Activated naive CD8-positive, alpha-beta T cell treated with anti-CD3 and anti-CD28 coated beads, Interleukin-2, amount 50 U/mL, for 16 hours (primary cell): ENCODE data around the gene THADA.
"Not testable (repeated sequence)": the region's sequence is repeated elsewhere in the genome, so short reads cannot be mapped to it uniquely, and the experiment has no call there.

ENCODE experiments used
- DNase-seq: peaks from one replicate; pipeline ENCODE4 v3.0.0-alpha.2; 2020; ENCODE audit warnings: low read depth, low spot score

Gene THADA, protein sequence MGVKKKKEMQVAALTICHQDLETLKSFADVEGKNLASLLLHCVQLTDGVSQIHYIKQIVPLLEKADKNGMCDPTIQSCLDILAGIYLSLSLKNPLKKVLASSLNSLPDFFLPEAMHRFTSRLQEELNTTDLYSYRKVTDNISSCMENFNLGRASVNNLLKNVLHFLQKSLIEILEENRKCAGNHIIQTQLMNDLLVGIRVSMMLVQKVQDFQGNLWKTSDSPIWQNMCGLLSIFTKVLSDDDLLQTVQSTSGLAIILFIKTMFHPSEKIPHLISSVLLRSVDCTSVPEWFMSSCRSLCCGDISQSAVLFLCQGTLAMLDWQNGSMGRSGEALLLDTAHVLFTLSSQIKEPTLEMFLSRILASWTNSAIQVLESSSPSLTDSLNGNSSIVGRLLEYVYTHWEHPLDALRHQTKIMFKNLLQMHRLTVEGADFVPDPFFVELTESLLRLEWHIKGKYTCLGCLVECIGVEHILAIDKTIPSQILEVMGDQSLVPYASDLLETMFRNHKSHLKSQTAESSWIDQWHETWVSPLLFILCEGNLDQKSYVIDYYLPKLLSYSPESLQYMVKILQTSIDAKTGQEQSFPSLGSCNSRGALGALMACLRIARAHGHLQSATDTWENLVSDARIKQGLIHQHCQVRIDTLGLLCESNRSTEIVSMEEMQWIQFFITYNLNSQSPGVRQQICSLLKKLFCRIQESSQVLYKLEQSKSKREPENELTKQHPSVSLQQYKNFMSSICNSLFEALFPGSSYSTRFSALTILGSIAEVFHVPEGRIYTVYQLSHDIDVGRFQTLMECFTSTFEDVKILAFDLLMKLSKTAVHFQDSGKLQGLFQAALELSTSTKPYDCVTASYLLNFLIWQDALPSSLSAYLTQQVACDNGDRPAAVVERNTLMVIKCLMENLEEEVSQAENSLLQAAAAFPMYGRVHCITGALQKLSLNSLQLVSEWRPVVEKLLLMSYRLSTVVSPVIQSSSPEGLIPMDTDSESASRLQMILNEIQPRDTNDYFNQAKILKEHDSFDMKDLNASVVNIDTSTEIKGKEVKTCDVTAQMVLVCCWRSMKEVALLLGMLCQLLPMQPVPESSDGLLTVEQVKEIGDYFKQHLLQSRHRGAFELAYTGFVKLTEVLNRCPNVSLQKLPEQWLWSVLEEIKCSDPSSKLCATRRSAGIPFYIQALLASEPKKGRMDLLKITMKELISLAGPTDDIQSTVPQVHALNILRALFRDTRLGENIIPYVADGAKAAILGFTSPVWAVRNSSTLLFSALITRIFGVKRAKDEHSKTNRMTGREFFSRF (N-terminal part only)

DNA sequence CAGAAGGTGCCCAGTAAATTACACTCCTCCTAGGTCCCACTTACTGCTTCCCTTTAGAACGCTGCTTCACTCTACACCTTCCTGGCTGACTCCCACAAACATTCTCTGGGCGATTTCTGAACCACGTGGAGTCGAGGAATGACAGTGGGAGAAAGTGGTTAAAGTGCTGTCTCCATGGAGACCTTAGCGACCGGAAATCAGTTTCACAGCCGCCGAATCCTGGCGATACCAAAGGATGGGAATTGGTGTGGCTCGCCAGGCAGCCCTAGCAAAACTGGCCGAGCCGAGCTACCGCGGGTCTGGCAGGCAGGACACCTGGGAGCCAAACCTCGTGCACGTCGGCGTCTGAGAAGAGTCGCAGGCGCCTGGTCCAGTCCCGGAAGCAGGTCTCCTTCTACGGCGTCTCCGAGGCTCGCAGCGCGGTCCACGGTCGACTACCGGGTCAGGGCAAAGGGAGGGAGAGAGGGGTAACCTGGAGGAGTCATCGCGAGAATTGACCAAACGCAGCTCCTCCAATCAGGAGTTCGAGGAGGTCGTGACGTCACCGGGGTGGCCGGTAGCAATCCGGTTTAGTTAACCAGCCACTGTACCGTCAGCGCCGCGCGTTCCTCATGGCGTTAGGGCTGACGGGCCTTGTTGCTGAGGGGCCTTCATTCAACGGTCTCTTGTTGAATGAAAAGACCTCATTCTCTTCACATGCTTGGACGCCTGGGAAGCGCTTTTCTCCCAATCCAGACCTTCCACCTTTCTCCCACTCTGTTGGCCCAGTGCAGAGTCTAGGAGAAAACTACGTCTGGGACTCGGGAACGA lies at the start of gene THADA:
TSS of gene THADA (minus strand) at position 436 of the 810 bp plus-strand sequence. CDS start 3,646 bp downstream, outside the sequence.
- peak; percentile 98 for DNase-seq

DNA sequence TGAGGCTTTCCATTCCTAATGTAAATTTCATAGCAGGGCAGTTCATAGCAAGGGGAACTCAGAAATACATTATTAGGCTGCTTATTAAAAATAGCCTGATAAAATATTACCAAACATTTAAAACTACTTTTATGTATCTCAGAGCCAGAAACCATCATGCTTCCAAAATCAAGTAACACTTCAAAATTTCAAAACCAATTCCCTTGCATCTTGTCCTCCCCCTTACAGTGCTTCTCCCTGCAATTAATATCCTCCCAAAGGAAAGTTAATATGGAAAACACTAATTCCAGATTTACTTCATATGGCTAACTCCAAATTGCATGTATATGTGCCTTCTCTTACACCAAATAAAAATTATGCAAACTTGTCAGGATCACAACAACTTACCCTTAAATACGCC lies 47.8 kb upstream of the THADA start:
- DNase-seq, result no peak

DNA sequence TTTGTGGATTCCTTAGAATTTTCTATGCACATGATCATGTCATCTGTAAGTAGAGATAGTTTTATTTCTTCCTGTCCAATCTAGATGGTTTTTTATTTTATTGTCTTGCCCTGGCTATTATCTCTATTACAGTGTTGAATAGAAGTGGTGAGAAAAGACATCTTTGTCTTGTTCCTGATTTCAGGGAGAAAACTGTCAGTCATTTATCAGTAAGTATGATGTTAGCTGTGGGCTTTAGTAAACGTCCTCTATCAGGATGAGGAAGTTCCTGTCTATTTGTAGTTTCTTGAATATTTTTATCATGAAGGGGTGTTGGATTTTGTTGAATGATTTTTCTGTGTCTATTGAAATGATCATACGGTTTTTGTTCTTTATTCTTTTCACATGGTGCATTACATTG lies 46.5 kb upstream of the THADA start:
- no peak for DNase-seq

DNA sequence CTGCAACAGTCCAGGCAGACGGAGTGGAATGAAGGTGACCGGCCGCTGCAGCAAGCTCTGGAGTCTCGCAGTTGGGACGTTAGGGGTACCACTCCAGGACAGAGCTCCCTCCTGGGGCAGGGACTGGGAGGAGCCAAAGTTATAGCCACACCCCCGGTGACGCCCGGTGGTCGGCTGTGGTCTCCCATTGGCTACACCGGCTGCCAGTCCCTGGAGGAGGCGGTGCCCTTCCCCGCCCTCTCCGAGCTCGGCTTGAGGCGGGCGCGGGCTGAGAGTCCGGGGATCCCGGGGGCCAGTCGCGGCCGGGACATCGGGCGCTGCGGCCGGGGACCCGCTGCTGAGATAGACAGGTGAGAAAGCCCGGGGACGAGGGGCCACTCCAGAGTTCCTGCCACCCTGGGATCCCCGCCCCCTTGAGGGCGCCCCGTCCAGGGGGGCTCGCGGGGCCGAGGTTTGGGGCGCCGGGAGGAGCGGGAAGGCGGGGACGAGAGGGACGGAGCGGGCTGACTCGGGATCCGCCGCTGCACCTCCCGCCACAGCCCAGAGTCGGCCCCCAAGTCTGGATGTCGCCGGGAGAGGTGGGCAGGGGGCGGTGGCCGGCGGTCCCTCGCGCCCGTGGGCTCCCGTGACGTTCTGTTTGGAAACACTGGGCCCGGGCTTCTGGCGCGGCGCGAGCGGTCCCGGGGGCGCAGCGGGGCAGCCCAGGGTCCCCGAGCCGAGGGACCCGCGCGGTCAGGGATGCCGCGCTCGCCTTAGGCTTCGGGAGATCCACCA lies 41.4 kb upstream of the THADA start, which contains the start of gene PLEKHH2:
TSS of gene PLEKHH2 (plus strand) at position 231 of the 774 bp plus-strand sequence. CDS start 7,414 bp downstream, outside the sequence.
- DNase-seq, result peak; percentile 81

DNA sequence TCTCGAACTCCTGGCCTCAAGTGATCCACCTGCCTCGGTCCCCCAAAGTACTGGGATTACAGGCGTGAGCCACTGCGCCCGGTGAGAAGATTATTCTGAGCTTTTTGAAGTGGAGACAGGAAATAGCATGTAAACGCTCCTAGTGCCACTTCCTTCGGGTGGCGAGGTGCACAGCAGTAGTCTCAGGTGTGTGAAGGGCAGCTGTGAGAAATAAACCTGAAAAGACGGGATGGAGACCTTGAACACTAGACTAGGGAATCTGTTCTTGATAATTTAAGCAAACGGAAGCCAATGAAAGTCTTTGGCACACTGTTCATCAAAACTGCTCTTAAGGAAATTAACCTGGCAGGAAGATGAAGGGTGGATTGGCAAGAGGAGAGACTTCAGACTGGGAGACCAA lies 40.8 kb upstream of the THADA start:
- DNase-seq, result no peak

DNA sequence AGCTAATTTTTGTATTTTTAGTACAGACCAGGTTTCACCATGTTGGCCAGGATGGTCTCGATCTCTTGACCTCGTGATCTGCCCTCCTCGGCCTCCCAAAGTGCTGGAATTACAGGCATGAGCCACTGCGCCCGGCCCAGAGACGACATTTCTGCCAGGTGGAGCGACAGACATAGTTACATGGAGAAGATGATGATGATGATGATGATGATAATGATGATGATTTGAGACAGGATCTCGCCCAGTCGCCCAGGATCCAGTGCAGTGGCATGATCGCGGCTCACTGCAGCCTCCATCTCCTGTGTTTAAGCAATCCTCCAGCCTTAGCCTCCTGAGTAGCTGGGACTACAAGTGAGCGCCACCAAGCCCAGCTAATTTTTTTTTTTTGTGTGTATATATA lies 40.3 kb upstream of the THADA start:
- DNase-seq, result not testable (repeated sequence)

DNA sequence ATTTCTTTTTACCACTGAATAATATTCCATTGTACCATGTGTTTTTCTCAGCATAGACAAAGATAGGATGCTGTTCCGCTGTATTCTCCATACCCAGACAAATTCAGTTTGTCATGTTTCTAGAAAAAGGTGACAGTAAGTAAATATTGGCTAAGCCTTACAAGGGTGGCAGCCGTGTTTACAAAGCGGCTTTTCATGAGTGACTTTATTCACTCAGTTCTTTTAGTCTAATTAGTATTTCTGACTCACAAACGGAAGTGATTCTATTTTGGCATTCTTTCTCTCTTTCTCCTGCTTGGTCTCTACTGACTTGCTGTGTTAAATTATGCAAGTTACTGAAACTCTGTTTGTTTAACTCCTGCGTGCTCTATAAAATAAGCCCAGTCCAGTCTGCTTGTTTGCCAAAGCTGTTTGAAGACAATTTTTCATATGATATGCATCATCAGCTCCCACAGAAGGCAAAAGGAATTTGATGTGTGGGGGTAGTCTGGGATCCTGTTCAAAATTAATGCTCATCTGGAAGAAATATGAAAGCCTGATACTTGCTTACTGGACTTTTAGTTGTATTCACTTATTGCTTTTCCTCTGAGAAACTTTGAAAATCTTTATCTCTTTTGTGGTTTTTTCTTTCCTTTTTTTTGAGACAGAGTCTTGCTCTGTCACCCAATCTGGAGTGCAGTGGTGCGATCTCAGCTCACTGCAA lies 38.9 kb upstream of the THADA start:
- DNase-seq, result no peak

DNA sequence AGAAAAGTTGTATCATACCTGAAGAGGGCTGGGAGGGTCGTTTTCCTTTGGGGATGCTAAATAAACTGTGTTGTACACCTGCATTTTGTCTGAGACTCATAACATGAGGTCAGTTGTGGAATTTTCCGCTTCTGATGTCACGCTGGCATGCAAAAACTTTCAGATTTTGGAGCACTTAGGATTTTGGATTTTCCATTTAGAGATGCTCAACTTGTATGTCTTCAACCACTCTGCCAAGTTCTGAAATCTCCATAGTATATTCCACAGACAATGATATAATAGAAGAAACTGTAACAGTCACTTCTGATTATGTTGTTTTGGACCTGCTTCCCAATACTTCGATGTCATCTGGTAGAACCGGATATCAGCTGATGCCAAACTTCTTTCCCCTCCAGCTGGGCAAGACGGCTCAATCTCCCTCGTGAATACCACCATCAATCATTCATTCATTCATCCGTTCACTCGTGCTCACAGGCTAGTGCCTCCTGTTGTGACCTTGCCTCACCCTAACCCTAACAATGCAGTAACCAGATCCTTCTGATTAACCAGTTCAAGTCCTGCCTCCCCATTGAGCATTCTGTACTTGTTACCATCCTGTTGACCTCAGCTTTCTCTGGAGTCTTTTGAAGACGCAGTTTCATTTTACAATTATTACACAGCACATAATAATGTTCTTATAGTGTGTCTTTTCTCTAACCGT lies 35.9 kb upstream of the THADA start:
- DNase-seq, result no peak

DNA sequence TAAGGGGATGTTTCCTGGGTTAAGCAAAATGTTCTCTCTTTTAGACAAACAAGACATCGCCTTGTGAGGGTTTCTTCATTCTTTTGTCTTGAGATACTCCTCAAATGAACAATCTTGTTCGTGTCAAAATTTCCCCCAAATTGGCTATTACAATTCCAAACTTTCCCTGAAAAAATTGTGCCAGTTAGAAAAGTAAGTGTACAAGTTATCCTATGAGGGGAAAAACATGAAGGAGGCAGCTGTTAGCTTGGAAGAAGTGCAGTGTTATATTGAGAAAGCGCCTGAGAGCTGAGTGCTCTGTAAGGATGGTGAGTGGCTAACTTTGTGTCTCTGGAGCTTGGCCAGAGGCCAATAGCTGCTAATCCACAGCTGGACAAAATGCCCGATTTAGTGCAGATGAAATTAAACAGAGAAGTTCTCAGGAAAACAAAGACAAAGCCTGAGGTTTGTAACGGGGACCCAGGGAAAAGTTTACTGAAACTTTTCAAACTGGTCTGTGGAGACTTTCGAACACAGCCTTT lies 27.2 kb upstream of the THADA start:
- no peak for DNase-seq

DNA sequence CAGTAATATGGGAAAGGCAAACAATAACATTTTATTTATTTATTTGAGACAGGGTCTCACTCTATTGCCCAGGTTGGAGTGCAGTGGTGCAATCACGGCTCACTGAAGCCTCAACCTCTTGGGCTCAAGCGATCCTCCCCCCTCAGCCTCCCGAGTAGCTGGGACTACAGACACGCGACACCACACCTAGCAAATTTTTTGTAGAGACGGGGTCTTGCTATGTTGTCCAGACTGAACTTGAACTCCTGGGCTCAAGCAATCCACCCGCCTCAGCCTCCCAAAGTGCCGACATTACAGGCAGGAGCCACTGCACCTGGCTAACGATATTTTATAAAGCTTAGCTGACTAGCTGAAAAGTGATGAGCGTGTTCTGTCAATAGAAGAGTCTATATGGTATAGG lies 23.7 kb upstream of the THADA start:
- no peak for DNase-seq

DNA sequence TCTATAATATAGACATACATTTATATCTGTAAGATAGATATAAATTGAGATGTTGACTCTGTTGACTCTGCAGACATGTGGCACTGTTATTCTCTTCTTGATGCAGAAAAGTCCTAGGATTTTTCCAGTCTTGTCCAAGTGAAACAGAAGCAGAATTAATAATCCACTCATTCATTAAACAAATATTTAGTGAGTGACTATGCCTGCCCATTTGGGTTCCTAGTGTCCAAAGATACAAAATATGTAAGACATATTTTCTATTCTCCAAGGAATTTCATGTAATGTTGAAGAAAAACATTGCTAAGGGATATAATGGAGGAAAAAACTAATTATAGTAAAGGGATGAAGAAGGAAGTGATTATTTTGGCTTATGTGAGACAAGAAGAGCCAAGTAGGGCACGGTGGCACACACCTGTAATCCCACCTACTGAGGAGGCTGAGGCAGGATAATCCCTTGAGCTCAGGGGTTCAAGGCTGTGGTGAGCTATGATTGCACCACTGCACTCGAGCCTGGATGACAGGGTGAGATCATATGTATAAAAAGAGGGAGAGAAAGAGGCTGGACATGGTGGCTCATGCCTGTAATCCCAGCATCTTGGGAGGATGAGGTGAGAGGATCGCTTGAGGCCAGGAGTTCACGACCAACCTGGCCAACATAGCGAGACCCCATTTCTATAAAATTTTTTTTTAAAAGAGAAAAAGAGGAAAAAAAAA lies 21.3 kb upstream of the THADA start:
- no peak for DNase-seq

DNA sequence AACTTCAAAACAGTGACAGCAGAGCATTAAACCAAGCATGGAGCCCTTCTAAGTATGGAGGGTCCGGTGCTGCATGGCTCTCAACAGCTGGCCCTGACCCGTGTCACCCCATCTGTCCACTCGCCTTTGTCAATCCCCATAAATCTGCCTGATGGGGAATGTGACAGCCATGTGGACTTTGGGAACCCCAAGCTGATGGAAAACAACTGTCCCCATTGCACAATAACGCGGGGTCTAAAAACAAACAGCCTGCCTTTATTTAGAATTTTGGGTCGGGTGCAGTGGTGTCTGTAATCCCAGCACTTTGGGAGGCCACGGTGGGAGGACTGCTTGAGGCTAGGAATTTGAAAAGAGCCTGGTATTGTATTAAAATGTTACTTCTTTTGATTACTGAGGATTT lies 17.1 kb upstream of the THADA start:
- no peak for DNase-seq

DNA sequence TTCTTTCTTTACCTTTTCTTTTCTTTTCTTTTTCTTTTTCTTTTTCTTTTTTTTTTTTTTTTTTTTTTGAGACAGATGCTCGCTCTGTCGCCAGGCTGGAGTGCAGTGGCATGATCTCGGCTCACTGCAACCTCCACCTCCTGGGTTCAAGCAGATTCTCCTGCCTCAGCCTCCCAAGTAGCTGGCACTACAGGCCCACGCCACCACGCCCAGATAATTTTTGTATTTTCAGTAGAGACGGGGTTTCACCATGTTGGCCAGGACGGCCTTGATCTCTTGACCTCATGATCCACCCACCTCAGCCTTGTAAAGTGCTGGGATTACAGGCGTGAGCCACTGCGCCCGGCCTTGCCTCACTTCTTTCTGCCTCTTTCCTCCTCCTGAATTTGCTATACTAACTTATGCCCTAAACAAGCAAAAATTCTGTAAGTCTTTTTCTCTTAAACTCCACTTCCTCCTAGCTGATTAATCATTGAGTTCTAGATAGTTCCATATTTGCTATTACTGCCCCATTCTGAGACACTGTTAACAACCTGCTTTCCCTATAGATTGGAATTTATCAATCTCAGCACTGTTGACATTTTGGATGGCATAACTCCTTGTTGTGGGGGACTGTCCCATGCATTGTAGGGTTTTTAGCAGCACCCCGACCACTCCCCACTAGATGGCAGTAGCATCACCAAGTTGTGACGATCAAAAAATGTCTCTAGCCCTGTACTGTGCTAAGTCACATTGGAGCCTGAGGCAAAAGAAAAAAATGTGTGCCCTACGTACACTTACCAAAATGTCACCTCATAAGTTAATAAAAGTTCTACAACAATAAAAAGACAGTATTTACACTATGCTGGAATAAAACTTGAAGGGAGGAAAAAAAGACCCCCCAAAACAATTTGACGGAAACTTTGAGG lies 16.4 kb upstream of the THADA start:
- DNase-seq, result peak; percentile 52

DNA sequence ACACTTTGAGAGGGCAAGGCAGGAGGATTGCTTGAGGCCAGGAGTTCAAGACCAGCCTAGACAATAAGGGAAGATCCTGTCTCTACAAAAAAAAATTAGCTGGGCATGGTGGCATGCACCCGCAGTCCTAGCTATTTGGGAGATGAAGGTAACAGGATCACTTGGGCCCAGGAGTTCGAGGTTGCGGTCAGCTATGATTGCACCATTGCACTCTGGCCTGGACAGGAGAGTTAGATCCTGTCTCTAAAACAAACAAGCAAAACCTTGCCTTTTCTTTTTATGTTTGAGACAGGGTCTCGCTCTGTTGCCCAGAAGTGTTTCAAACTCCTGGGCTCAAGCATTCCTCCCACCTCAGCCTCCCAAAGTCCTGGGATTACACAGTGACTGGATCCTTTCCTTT lies 14.5 kb upstream of the THADA start:
- DNase-seq, result no peak

DNA sequence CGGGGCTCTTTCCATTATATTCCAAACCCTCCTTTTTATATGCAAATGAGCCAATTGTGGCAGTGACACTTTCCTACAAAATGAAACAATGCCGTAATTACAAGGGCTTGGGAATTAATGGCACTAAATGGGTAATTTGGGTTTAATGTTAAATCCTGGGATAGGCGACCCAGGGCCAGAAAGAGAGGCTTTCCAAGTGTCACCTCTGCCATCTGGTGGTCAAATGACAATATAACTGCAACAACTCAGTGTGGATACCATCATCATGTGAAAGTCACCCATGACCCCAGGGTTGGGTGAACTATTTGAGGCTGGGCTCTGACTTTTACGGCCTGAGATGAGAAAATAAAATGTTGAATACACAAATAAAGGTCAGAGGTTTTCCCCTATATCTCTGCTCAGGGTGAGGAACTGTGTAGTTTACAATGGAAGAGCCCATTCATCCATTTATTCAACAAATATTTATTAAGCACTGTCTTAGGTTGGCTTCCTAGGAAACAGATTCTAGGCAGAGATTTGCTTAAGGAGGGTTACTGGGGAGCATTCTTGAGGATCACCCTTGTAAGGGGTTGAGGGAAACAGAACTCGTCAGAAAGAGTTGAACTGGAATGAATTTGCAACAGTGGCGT lies 13.6 kb upstream of the THADA start:
- DNase-seq, result no peak

DNA sequence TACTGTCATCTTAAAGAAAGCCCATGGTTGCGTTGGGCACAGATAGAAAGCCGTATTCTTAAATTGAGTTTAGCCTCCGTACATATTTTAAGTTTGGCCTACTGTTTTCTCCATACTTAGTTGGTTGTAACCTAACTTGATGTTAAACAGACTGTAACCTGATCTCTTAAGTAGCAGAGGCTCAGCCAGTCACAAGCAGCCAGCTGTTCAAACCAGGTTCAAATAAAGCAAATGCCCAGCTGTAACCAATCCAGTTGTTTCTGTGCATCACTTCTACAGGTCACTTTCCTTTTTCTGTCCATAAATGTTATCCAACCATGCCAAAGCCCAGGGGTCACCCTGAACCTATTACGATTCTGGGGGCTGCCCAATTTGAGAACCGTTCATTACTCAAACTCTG lies 10.0 kb upstream of the THADA start:
- no peak for DNase-seq
